HEK293T (cell line): ENCODE results near the gene KCNN4.

ENCODE experiments used
- ARNT ChIP-seq: fragments of 450-650 bp; IDR thresholded peaks from 2 replicates; pipeline ENCODE4 v1.6.1; 2017; ENCODE audit warnings: mild to moderate bottlenecking
- FOXK2 ChIP-seq: fragments of 450-650 bp; IDR thresholded peaks from 2 replicates; pipeline ENCODE4 v1.6.1; 2016; ENCODE audit warnings: mild to moderate bottlenecking
- SP1 ChIP-seq: fragments of 450-650 bp; IDR thresholded peaks from 2 replicates; pipeline ENCODE4 v1.6.1; 2017
- TARDBP ChIP-seq: fragments of 450-650 bp; IDR thresholded peaks from 2 replicates; pipeline ENCODE4 v1.6.1; 2016
- TF ChIP-seq, protein P1 (sequence below): fragments of 450-650 bp; IDR thresholded peaks from 2 replicates; pipeline ENCODE4 v1.6.1; 2016

DNA sequence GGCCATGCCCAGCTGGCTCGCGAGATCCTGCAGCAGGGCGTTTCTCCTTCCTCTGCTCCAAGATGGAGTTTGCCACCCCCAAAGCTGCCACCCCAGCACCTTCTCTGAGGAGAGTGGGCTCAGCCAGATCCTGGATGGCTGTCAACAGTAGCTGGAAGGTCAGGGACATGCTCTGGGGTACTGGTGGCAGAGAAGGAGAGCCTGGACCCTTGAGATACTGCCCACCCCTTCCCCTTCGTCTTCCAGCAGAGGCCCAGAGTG lies 53.2 kb downstream of the KCNN4 start:
- no peak for TF ChIP-seq TARDBP
- TF ChIP-seq, protein P1, sequence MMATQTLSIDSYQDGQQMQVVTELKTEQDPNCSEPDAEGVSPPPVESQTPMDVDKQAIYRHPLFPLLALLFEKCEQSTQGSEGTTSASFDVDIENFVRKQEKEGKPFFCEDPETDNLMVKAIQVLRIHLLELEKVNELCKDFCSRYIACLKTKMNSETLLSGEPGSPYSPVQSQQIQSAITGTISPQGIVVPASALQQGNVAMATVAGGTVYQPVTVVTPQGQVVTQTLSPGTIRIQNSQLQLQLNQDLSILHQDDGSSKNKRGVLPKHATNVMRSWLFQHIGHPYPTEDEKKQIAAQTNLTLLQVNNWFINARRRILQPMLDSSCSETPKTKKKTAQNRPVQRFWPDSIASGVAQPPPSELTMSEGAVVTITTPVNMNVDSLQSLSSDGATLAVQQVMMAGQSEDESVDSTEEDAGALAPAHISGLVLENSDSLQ: no peak
- no peak for TF ChIP-seq SP1
- TF ChIP-seq ARNT: no peak
- no peak for TF ChIP-seq FOXK2
